Mammary epithelial cell (primary cell): ENCODE measurements around the gene FZD10.

ENCODE experiments used
- CTCF ChIP-seq, 2 donors: IDR thresholded peaks in 1 of 2; conservative IDR thresholded peaks in 1 of 2; 2 replicates each; pipeline ENCODE4 v1.5.1; 2011 to 2012; ENCODE audit warnings: inconsistent platforms in 2 of 2, low read length in 2 of 2, mild to moderate bottlenecking in 2 of 2, control low read depth in 1 of 2, low read depth in 1 of 2; ENCODE audit not compliant: insufficient read depth in 1 of 2; ENCODE audit errors: extremely low read depth in 1 of 2
- EZH2 ChIP-seq: IDR thresholded peaks from 2 replicates; pipeline ENCODE4 v1.6.1; 2012; ENCODE audit warnings: low read length, inconsistent platforms, borderline replicate concordance

DNA sequence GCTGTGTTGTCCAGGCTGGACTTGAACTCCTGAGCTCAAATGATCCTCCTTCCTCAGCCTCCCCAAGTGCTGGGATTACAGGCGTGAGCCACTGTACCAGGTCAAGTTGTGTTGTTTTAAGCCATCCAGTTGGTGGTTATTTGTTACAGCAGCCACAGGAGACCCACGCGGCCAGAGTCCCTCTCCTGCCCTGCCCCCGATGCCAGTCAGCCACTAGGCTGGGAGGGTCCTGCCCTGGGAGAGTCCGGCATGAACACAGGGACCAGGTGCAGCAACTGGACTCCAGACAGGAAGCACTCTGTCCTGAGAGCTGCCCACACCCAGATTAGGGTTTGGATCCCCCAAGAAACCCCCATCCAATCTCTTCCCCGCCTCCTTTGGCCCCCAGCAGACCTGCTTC is 44.1 kb upstream of the FZD10 start:
- TF ChIP-seq CTCF (conservative IDR thresholded peaks at IDR 0.05 in 1 of 2, IDR thresholded peaks at IDR 0.05 in 1 of 2; ENCODE audit: extremely low read depth in 1 of 2, insufficient read depth in 1 of 2, low read depth in 1 of 2, low read length in 2 of 2) (no peak), EZH2 (no peak)
